T-cell (primary cell): Measurements from ENCODE around the gene IKZF1. TPM values are rescaled to one million over a fixed set of nuclear protein-coding genes. Genes with fewer than 3 reads are reported as not detected.

Experiments used
- ATAC-seq, 4 experiments: fragments of 200-7000 bp in 3 of 4; fragments of 150-1000 bp in 1 of 4; cut with Tn5 transposase; replicated peaks in 1 of 4; 1 replicate in 3 of 4; 2 replicates in 1 of 4; pipeline ENCODE4 v1.10.0; 2021; ENCODE audit warnings: moderate library complexity in 3 of 4, mild to moderate bottlenecking in 2 of 4, moderate number of reproducible peaks in 1 of 4
- CTCF ChIA-PET, 2 donors: fragments of 300-600 bp; sonication (Branson Sonifier 250); formaldehyde crosslinking; loops; one replicate each; lab custom pipeline; 2022; ENCODE audit warnings: antibody characterized with exemption in 2 of 2; lab: Charles Lee
- POLR2A ChIA-PET, 2 donors: fragments of 300-600 bp; sonication (Branson Sonifier 250); formaldehyde crosslinking; loops; one replicate each; lab custom pipeline; 2022; ENCODE audit warnings: antibody characterized with exemption in 2 of 2; lab: Charles Lee
- DNase-seq, 35 experiments: peaks; one replicate each; pipeline versions ENCODE4 v3.0.0 to v3.0.0-alpha.2; 2013 to 2023
- H3K27ac ChIP-seq: one replicate; pipeline ENCODE4 v1.5.1; 2013; ENCODE audit warnings: low read length
- H3K27me3 ChIP-seq, 2 experiments: replicated peaks in 1 of 2; 1 replicate in 1 of 2; 2 replicates in 1 of 2; pipeline versions ENCODE4 v1.6.1 to v1.7.0; 2013; ENCODE audit warnings: low read length in 1 of 2, mixed read lengths in 1 of 2; ENCODE audit not compliant: control insufficient read depth in 2 of 2, insufficient read depth in 2 of 2; ENCODE audit errors: extremely low read depth in 1 of 2
- H3K36me3 ChIP-seq, 2 donors: 1 replicate in 1 of 2; 2 replicates in 1 of 2; pipeline versions ENCODE4 v1.6.1 to v1.7.0; 2013; ENCODE audit warnings: low read length in 1 of 2; ENCODE audit not compliant: control insufficient read depth in 2 of 2, insufficient read depth in 1 of 2; ENCODE audit errors: extremely low read depth in 1 of 2
- H3K4me1 ChIP-seq, 2 experiments: 1 replicate in 1 of 2; 2 replicates in 1 of 2; pipeline versions ENCODE4 v1.6.1 to v1.7.0; 2013; ENCODE audit warnings: low read length in 2 of 2, mixed read lengths in 1 of 2; ENCODE audit not compliant: insufficient read depth in 2 of 2, control insufficient read depth in 1 of 2; ENCODE audit errors: extremely low read depth in 1 of 2
- H3K4me3 ChIP-seq, 2 donors: 1 replicate in 1 of 2; 2 replicates in 1 of 2; pipeline versions ENCODE4 v1.5.1 to v1.7.0; 2013; ENCODE audit warnings: mild to moderate bottlenecking in 2 of 2, low read length in 1 of 2, moderate library complexity in 1 of 2; ENCODE audit not compliant: control insufficient read depth in 1 of 2; ENCODE audit errors: extremely low read depth in 1 of 2
- H3K9me3 ChIP-seq: 2 replicates; pipeline ENCODE4 v1.7.0; 2013
- H3K27ac Mint-ChIP-seq, 2 donors: one replicate each; pipeline ENCODE4 v1.8.0; 2020 to 2021; ENCODE audit warnings: mild to moderate bottlenecking in 2 of 2, mixed read lengths in 2 of 2
- H3K27me3 Mint-ChIP-seq, 2 donors: one replicate each; pipeline ENCODE4 v1.8.0; 2021 to 2022; ENCODE audit warnings: mixed read lengths in 2 of 2
- H3K36me3 Mint-ChIP-seq: one replicate; pipeline ENCODE4 v1.8.0; 2021; ENCODE audit warnings: mixed read lengths
- H3K4me1 Mint-ChIP-seq, 3 donors: one replicate each; pipeline ENCODE4 v1.8.0; 2020 to 2022; ENCODE audit warnings: mixed read lengths in 3 of 3, mild to moderate bottlenecking in 1 of 3
- H3K4me3 Mint-ChIP-seq, 3 donors: one replicate each; pipeline ENCODE4 v1.8.0; 2020 to 2022; ENCODE audit warnings: mild to moderate bottlenecking in 3 of 3, mixed read lengths in 3 of 3, moderate library complexity in 3 of 3
- H3K9me3 Mint-ChIP-seq, 3 donors: one replicate each; pipeline ENCODE4 v1.8.0; 2020 to 2022; ENCODE audit warnings: mixed read lengths in 3 of 3
- WGBS: methylation state at CpG from one replicate; pipeline ENCODE4 v1.1.5; 2013; ENCODE audit warnings: missing lambda C conversion rate; ENCODE audit not compliant: insufficient coverage; 5-methylcytosine and 5-hydroxymethylcytosine counted together
- total RNA-seq, 35 experiments: library from RNA in 6 of 35; stranded (reverse) in 6 of 35; fragments of 120-200 nt in 1 of 35; gene quantifications; one replicate each; pipeline versions ENCODE4 v1.2.1 to v1.2.4 and lab custom pipeline; 2013 to 2026

IKZF1 gene
- total RNA-seq, 5 donors from 2014 or later (not counting 1 experiment from before 2014, with no cell fraction given) = 429 to 525 (median 494) TPM

GRCh38 chr7:50421043-50421442 is 116.5 kb downstream of the IKZF1 start:
- H3K27ac ChIP-seq = no peak overlapping the region
- Mint-ChIP-seq H3K4me1 (peaks cover 16 to 20% (median 17%) of the 10 kb centered on the region in 3 donors), H3K9me3 (no peaks in the 10 kb centered on the region), H3K27me3 (no peaks in the 10 kb centered on the region), H3K27ac (no peak overlapping the region), H3K36me3 (no peaks in the 10 kb centered on the region), H3K4me3 (no peak overlapping the region)
- DNase-seq (no peak), ATAC-seq (no peak)
- POLR2A ChIA-PET = interaction anchor here (0.6 kb wide), 2 partner anchors 48 to 142 kb away, joined by 3 to 17 read pairs; no protein-coding TSS in a partner anchor
- no peak overlapping the region for H3K4me3 ChIP-seq
- no peaks in the 10 kb centered on the region for H3K27me3 ChIP-seq
- no peaks in the 10 kb centered on the region for H3K36me3 ChIP-seq
- CTCF ChIA-PET = interaction anchor here (0.5 to 3.6 kb wide), 5 partner anchors 11 to 329 kb away, joined by 3 to 14 read pairs (median 4); no protein-coding TSS in a partner anchor
- 83% methylated on average over 1 of the region's 3 CpGs for WGBS
- H3K4me1 ChIP-seq = peaks cover 6 to 14% of the 10 kb centered on the region in 2 experiments
- no peaks in the 10 kb centered on the region for H3K9me3 ChIP-seq

- POLR2A ChIA-PET = no interaction called here
- no peak overlapping the region for H3K27ac ChIP-seq
- DNase-seq (no peak), ATAC-seq (no peak)
- H3K4me3 ChIP-seq = no peak overlapping the region
- no peaks in the 10 kb centered on the region for H3K36me3 ChIP-seq
- H3K4me1 ChIP-seq = peaks cover 0 to 3% of the 10 kb centered on the region in 2 experiments
- Mint-ChIP-seq H3K36me3 (no peaks in the 10 kb centered on the region), H3K27me3 (no peaks in the 10 kb centered on the region), H3K27ac (no peak overlapping the region), H3K4me3 (no peak overlapping the region), H3K4me1 (peaks cover 0 to 3% (median under 1%) of the 10 kb centered on the region in 3 donors), H3K9me3 (no peaks in the 10 kb centered on the region)
- no peaks in the 10 kb centered on the region for H3K9me3 ChIP-seq
- H3K27me3 ChIP-seq = no peaks in the 10 kb centered on the region
- 86% methylated on average over 3 of the region's 6 CpGs for WGBS
- CTCF ChIA-PET = interaction anchor here in 1 of 2 donors (1.0 to 1.2 kb wide), 2 partner anchors 10 to 297 kb away, joined by 3 read pairs; no protein-coding TSS in a partner anchor
Measured at GRCh38 chr7:50422858-50423257, 118.3 kb downstream of the IKZF1 start.

GRCh38 chr7:50423860-50424259 is 119.3 kb downstream of the IKZF1 start:
- no peaks in the 10 kb centered on the region for H3K36me3 ChIP-seq
- Mint-ChIP-seq H3K4me1 (no peaks in the 10 kb centered on the region), H3K4me3 (no peak overlapping the region), H3K27me3 (no peaks in the 10 kb centered on the region), H3K9me3 (no peaks in the 10 kb centered on the region), H3K27ac (no peak overlapping the region), H3K36me3 (no peaks in the 10 kb centered on the region)
- WGBS = 67% methylated on average over 1 of the region's 4 CpGs
- no peak for ATAC-seq
- H3K4me3 ChIP-seq = no peak overlapping the region
- ChIA-PET POLR2A (no interaction called here), CTCF (interaction anchor here in 1 of 2 donors (1.0 to 1.4 kb wide), 3 partner anchors 9 to 331 kb away, joined by 3 to 6 read pairs (median 3); partner anchors contain the start of gene ZPBP)
- H3K27ac ChIP-seq = no peak overlapping the region
- H3K27me3 ChIP-seq = no peaks in the 10 kb centered on the region
- H3K4me1 ChIP-seq = no peaks in the 10 kb centered on the region
- H3K9me3 ChIP-seq = no peaks in the 10 kb centered on the region
- DNase-seq = no peak

- ChIA-PET CTCF (interaction anchor here in 1 of 2 donors (0.6 kb wide), 2 partner anchors 212 to 290 kb away, joined by 3 read pairs; no protein-coding TSS in a partner anchor), POLR2A (no interaction called here)
- Mint-ChIP-seq H3K27me3 (no peaks in the 10 kb centered on the region), H3K36me3 (no peaks in the 10 kb centered on the region), H3K4me1 (no peaks in the 10 kb centered on the region), H3K27ac (no peak overlapping the region), H3K4me3 (no peak overlapping the region), H3K9me3 (no peaks in the 10 kb centered on the region)
- Histone ChIP-seq H3K27ac (no peak overlapping the region), H3K36me3 (no peaks in the 10 kb centered on the region), H3K27me3 (no peaks in the 10 kb centered on the region), H3K4me1 (no peaks in the 10 kb centered on the region), H3K4me3 (no peak overlapping the region), H3K9me3 (no peaks in the 10 kb centered on the region)
- WGBS = 93% methylated on average over 3 of the region's 6 CpGs
- no peak for DNase-seq
- no peak for ATAC-seq
Measured at GRCh38 chr7:50425318-50425717, 120.8 kb downstream of the IKZF1 start.

GRCh38 chr7:50426280-50427045 is 121.9 kb downstream of the IKZF1 start:
- ChIA-PET CTCF (interaction anchor here in 1 of 2 donors (1.4 kb wide), 1 partner anchor 9 kb away, joined by 5 read pairs; no protein-coding TSS in a partner anchor), POLR2A (no interaction called here)
- H3K36me3 ChIP-seq = no peaks in the 10 kb centered on the region
- Mint-ChIP-seq H3K4me3 (no peak overlapping the region), H3K27ac (no peak overlapping the region), H3K36me3 (no peaks in the 10 kb centered on the region), H3K9me3 (no peaks in the 10 kb centered on the region), H3K4me1 (no peaks in the 10 kb centered on the region), H3K27me3 (no peaks in the 10 kb centered on the region)
- ATAC-seq = no peak
- no peak for DNase-seq
- no peaks in the 10 kb centered on the region for H3K9me3 ChIP-seq
- no peaks in the 10 kb centered on the region for H3K27me3 ChIP-seq
- H3K4me1 ChIP-seq = no peaks in the 10 kb centered on the region
- H3K4me3 ChIP-seq = no peak overlapping the region
- 100% methylated on average over 2 of the region's 5 CpGs for WGBS
- no peak overlapping the region for H3K27ac ChIP-seq

GRCh38 chr7:50427518-50427917 is 123.0 kb downstream of the IKZF1 start:
- H3K36me3 Mint-ChIP-seq = no peaks in the 10 kb centered on the region
- Histone ChIP-seq H3K36me3 (no peaks in the 10 kb centered on the region), H3K27ac (no peak overlapping the region), H3K4me3 (no peak overlapping the region), H3K27me3 (no peaks in the 10 kb centered on the region), H3K4me1 (no peaks in the 10 kb centered on the region), H3K9me3 (no peaks in the 10 kb centered on the region)
- H3K4me3 Mint-ChIP-seq = no peak overlapping the region
- ATAC-seq = no peak
- H3K27ac Mint-ChIP-seq = no peak overlapping the region
- POLR2A ChIA-PET = interaction anchor here in 1 of 2 donors (0.8 kb wide), 1 partner anchor 359 kb away, joined by 6 read pairs; no protein-coding TSS in a partner anchor
- H3K4me1 Mint-ChIP-seq = no peaks in the 10 kb centered on the region
- DNase-seq = no peak
- H3K27me3 Mint-ChIP-seq = no peaks in the 10 kb centered on the region
- H3K9me3 Mint-ChIP-seq = no peaks in the 10 kb centered on the region
- 93% methylated on average over 2 of the region's 2 CpGs for WGBS
- CTCF ChIA-PET = interaction anchor here (1.0 to 1.2 kb wide), 2 partner anchors 9 to 15 kb away, joined by 3 read pairs; no protein-coding TSS in a partner anchor
